NCI-H1048 (cell line): ENCODE data around the gene ATXN7L1.

Experiments
- DNase-seq: peaks from one replicate; lab custom pipeline; 2025; lab: John Stamatoyannopoulos, UW

The ATXN7L1 gene

DNA sequence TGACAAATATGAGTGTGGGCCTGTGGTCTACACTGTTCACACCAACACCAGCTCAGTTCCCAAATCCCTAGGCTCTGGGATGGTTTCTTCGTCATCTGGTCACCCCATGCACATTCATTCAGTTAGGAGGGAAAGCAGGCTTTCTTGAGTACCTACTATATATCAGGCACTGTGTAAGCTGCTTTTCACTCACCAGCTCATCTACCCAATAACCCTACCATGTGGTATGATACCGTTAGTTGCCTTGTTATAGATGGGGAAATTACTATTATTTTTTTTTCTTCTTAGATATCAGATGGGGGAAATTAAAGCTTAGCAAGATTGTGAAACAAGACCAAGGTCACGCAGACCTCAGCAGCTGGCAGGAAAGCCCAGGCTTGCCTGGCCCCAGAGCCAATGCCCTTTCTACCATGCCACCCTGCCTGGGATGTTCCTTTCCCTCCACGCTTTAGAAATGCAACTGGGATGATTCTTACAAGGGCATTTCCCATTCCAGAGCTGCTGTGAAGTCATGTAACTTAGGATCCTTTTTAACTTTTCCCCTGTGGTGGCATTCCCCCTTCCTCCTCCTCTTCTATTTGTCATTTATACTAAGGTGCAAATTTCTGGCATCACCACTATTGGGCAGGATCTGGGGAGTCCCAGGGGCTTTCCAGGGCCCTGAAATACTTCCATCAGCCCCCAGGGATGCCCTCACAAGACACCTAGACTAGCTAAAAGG, 202.0 kb downstream of the ATXN7L1 start:
- no peak for DNase-seq

- DNase-seq = no peak
These were observed 202.9 kb downstream of the ATXN7L1 start for GRCh38 chr7:105673367-105674084.

DNA sequence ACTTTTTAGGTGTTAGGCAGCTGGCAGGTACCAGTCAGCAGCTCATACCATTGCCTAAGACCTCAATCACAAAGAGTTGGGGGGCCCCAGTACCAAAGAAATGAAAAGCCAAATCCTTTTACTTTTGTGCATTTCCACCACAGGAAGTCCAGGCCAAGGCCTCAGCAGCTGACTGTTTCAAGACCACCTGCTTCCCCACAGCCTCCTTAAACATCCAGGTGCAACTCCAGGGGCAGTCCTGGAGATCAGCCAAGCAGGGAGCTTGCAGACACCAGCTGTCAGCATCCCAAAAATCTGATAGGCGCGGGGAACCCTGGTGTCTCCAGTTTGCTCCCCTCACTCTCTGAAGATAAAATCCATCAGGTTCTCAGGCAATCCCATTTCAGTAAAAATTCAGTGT, 203.6 kb downstream of the ATXN7L1 start:
- no peak for DNase-seq

DNA sequence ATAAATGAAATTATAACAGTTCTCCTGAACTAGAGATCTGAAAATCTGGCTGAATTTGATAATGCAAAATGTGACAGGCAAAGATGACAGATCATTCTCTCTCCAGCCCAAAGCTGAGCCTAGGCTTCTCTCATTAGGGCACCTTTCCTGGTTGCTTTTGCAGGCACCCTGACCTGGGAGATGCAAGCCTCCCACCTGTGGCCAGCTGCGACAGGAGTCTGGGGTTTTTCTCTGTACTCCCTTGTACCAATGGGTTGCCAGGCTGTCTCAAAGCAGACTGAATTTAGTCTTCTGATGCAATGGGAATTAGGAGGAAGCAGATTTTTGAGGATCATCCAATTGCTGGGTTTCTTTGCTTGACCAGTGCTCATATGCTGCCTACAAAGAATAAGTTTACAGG, 210.1 kb downstream of the ATXN7L1 start:
- no peak for DNase-seq

- DNase-seq = no peak
These were observed 210.7 kb downstream of the ATXN7L1 start for GRCh38 chr7:105665684-105666083.

GRCh38 chr7:105664816-105665525, 211.4 kb downstream of the ATXN7L1 start:
- DNase-seq = no peak

DNA sequence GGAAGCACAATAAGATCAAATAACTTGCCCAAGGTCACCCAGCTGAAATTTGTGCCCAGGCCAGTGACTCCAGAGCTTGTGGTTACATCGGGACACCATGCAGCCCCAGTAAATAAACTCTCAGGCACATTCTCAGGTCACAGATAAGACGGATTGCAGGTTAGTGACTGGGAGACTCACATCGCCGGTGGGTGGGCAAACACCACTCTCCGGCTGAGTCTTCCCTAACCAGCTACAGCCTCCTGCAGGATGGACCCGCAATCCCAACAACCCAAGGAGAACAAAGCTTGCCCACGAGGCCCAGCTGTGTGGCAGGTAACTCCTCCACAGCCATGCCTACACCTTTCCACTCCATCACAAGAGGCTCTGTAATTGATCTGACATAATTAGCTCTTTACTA, 213.4 kb downstream of the ATXN7L1 start:
- no peak for DNase-seq

GRCh38 chr7:105661625-105662024, 214.8 kb downstream of the ATXN7L1 start:
- DNase-seq = no peak

DNA sequence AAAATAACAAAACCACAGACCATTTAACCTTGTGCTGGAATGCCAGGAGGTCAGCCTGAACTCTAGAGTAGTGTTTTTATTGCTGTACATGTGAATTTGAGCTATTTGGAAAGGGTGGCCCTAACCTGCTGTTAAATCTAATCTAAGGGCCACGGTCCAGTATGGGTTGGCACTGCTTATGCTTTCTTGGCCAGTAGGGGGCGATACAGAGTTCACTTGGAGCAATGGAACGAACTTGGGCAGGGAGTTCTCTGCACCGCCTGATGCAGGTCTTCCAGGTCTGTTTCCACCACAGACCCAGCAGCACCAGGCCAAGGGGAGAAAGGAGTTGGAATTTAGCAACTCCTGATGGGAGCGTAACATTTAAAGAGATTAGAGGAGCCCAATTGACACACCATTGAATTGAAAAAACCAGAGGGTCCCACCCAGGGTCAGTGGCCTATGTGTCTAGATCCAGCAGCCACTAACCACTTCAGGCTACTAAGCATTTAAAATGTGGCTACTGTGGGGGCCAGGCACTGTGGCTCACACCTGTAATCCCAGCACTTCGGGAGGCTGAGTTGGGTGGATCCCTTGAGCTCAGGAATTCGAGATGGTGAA, 219.4 kb downstream of the ATXN7L1 start:
- no peak for DNase-seq

- no peak for DNase-seq
These were observed 220.7 kb downstream of the ATXN7L1 start for GRCh38 chr7:105655500-105656380.

DNA sequence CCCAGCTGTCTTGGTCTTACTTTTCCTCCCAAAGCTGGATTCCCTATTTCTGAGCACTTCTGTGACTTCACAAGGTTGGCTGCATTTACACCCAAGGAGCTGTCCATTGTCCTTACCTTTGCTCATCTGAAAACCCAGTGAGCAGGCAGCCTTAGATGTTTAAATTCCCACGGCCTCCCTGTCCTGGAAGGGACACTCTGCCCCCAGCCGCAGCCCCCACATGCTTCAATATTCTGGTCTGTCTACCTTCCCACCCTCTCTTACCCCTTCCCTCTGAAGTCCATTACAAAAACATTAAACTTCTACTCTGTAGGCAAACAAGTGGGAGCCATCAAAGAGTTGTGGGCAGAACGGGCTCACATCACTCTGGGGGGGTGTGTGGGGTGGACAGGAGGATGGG, 221.3 kb downstream of the ATXN7L1 start:
- no peak for DNase-seq

DNA sequence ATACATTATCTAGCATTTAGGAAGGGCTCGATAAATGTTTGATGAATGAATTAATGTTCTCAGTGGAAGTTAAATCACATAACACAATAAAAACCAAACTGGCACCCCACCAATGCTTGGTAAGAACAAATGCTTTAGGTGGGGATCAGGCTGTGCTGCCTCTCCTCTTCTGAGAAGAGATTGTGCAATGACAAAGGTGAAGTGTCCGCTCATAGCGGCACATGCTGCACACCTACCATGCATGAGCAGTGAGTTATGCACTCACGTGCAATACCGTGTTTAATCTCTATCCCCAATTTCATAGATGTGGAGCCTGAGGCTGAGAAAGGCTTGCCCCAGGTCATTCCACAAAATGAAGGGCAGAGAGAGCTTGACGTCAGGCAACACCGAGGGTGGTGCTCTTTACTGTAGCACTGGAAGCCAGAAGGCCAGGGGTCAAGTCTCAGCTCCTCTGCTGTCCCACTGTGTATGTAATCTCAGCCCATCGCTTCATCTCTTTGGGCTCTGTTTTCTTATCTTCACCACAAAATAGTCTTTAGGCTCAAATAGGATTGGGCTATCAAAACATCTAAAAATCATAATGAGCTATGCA, 222.2 kb downstream of the ATXN7L1 start:
- no peak for DNase-seq

DNA sequence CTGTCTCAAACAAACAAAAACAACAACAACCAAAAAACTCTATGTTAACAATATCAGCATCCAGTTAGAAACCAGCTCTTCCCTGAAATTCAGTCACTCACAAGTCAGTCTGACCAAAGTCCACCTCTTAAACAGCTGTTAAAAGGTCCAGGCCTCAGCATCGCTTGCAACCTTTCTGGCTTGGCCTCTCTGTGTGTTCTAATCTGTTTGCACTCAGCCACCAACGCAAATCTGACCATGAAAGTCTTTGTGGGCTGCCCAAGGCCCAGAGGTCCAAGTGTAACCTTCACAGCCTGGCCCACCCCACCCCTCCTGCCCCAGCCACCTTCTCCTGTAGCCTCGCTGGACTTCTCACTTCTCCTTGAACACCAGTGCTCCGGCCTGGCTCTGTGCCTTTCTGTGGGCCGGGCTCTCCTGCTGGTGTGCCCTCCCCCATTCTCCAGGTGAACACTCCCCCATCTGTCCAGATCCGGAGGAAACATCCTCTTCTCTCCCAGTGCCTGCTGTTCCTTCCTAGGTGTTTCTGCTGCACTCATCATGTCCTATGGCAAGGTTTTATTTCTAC, 222.9 kb downstream of the ATXN7L1 start:
- no peak for DNase-seq

- DNase-seq = no peak
These were observed 223.9 kb downstream of the ATXN7L1 start for GRCh38 chr7:105652359-105652993.

DNA sequence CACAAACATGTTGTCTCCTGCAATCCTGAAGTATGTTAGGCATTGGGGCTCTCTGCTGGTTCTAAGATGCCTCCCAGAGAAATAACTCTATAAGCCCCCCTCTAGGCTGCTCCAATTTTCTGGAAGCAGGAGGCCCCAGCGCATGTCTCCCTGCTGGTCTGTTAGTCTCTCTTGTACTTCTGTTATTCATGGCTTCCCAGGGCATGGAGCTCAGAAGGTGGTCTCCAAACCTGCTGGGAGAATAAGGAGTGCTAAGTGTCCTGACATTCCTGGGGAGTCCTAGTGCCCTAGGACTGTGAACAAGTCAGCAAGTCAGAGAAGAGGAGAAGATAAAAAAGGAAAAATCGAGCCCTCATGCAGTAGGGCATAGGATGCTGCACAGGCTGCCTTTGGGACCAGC, 224.6 kb downstream of the ATXN7L1 start:
- no peak for DNase-seq

- no peak for DNase-seq
These were observed 225.9 kb downstream of the ATXN7L1 start for GRCh38 chr7:105650382-105650970.

GRCh38 chr7:105649727-105650381, 226.5 kb downstream of the ATXN7L1 start:
- DNase-seq = no peak

DNA sequence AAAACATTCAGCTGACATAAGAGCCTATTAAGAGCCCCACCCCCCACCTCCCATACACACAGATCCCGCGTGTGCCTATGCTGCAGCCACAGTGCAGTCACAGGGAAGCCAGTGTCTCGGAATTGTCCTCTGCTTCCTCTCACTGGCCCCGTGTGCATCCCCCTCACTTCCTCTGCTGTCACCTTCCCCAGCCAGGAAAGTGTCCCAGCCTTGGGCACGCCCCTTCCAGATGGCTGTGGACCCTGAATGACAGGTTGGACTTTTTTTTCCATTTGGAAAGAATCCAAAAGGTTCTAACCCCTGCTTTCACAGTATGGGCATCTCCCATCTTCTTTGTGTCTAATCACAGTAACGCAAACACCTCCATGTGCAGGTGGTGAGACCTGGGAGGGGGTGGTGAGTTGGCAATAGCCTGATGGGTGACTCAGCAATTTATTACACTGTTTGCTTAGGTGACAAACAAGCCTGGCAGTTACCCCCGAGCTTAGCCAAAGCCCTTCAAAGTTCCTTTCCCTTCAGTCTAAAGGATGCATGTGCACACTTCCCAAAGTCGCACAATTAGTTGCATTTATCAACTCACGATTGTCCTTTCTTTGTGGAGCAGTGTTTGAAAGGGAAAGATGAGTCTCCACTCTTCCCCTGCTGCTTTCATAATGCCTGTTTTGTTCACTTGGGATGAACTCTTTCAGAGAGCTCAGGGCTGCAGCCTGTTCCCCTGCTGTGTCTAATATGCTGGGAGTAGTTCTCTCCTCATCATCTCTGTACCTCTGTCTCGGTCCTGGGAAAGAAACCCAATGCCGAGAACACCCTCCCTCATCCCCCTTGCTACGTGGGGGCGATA, 227.6 kb downstream of the ATXN7L1 start:
- DNase-seq = no peak

GRCh38 chr7:105647591-105647990, 228.8 kb downstream of the ATXN7L1 start:
- no peak for DNase-seq
